Astrocyte (in vitro differentiated cells and primary cell): ENCODE measurements around the gene SH2B2. TPM values are rescaled to one million over a fixed set of nuclear protein-coding genes. Genes with fewer than 3 reads are reported as not detected.

ENCODE experiments used
- DNase-seq: peaks from one replicate; pipeline ENCODE4 v3.0.0-alpha.2; 2010; ENCODE audit warnings: low read depth
- FAIRE-seq: peaks from 2 replicates; lab custom pipeline; 2011; peaks lifted over from hg19 to GRCh38; lab: Jason Lieb, UNC
- H2AFZ ChIP-seq: 2 replicates; pipeline ENCODE4 v1.6.0; 2012; ENCODE audit warnings: low read depth, low read length, inconsistent platforms
- H3K27ac ChIP-seq: 2 replicates; pipeline ENCODE4 v1.5.1; 2011; ENCODE audit warnings: low read depth, low read length, inconsistent platforms
- H3K27me3 ChIP-seq: 2 replicates; pipeline ENCODE4 v1.6.0; 2011; ENCODE audit warnings: low read length, inconsistent platforms; ENCODE audit not compliant: insufficient read depth
- H3K36me3 ChIP-seq: 2 replicates; pipeline ENCODE4 v1.5.1; 2011; ENCODE audit warnings: low read length, inconsistent platforms; ENCODE audit not compliant: insufficient read depth
- H3K4me1 ChIP-seq: 2 replicates; pipeline ENCODE4 v1.5.1; 2011; ENCODE audit warnings: low read length, inconsistent platforms; ENCODE audit not compliant: insufficient read depth
- H3K4me2 ChIP-seq: 2 replicates; pipeline ENCODE4 v1.6.0; 2012; ENCODE audit warnings: low read length, inconsistent platforms
- H3K4me3 ChIP-seq: 2 replicates; pipeline ENCODE4 v1.5.1; 2011; ENCODE audit warnings: low read depth, mild to moderate bottlenecking, low read length, inconsistent platforms; ENCODE audit not compliant: insufficient read depth
- H3K79me2 ChIP-seq: 2 replicates; pipeline ENCODE4 v1.6.0; 2012; ENCODE audit warnings: mild to moderate bottlenecking, low read length, inconsistent platforms; ENCODE audit not compliant: insufficient read depth
- H3K9ac ChIP-seq: 2 replicates; pipeline ENCODE4 v1.6.0; 2012; ENCODE audit warnings: mild to moderate bottlenecking, low read length, inconsistent platforms
- H3K9me3 ChIP-seq: 2 replicates; pipeline ENCODE4 v1.5.1; 2012; ENCODE audit warnings: low read depth, mild to moderate bottlenecking, low read length, inconsistent platforms; ENCODE audit not compliant: insufficient read depth
- H4K20me1 ChIP-seq: 2 replicates; pipeline ENCODE4 v1.6.0; 2012; ENCODE audit warnings: low read length, inconsistent platforms; ENCODE audit not compliant: insufficient read depth
- H3K27ac Mint-ChIP-seq: one replicate; pipeline ENCODE4 v1.8.0; 2021; ENCODE audit warnings: mild to moderate bottlenecking, mixed read lengths; ENCODE audit not compliant: unreplicated experiment
- H3K27me3 Mint-ChIP-seq: one replicate; pipeline ENCODE4 v1.8.0; 2021; ENCODE audit warnings: low read depth, mixed read lengths; ENCODE audit not compliant: unreplicated experiment
- H3K36me3 Mint-ChIP-seq: one replicate; pipeline ENCODE4 v1.8.0; 2021; ENCODE audit warnings: low read depth, mixed read lengths; ENCODE audit not compliant: unreplicated experiment
- H3K4me1 Mint-ChIP-seq: one replicate; pipeline ENCODE4 v1.8.0; 2021; ENCODE audit warnings: low read depth, mixed read lengths; ENCODE audit not compliant: unreplicated experiment
- H3K4me3 Mint-ChIP-seq: one replicate; pipeline ENCODE4 v1.8.0; 2021; ENCODE audit warnings: mild to moderate bottlenecking, moderate library complexity, mixed read lengths; ENCODE audit not compliant: unreplicated experiment
- H3K9me3 Mint-ChIP-seq: one replicate; pipeline ENCODE4 v1.8.0; 2021; ENCODE audit warnings: mild to moderate bottlenecking, mixed read lengths; ENCODE audit not compliant: unreplicated experiment
- CTCF ChIP-seq: IDR thresholded peaks from 2 replicates; pipeline ENCODE4 v1.5.1; 2011; ENCODE audit warnings: low read depth, mild to moderate bottlenecking, inconsistent platforms, low read length, moderate library complexity; ENCODE audit not compliant: insufficient read depth
- EZH2 ChIP-seq: IDR thresholded peaks from 2 replicates; pipeline ENCODE4 v1.6.1; 2012; ENCODE audit warnings: mild to moderate bottlenecking, low read length, inconsistent platforms; ENCODE audit not compliant: insufficient read depth
- total RNA-seq: library from RNA; stranded (reverse); gene quantifications from 2 replicates; pipeline ENCODE4 v1.2.1, GENCODE V29; 2021

The SH2B2 gene
- total RNA-seq, 1 donor from 2014 or later: 5.6 TPM

GRCh38 chr7:102306916-102307677 lies 20.4 kb downstream of the SH2B2 start:
- H3K27me3 ChIP-seq: no peaks in the 10 kb centered on the region
- H2AFZ ChIP-seq: peak overlapping the region; percentile 80
- Mint-ChIP-seq H3K27me3 (no peaks in the 10 kb centered on the region), H3K4me1 (peaks cover 2% of the 10 kb centered on the region), H3K9me3 (no peaks in the 10 kb centered on the region), H3K27ac (no peak overlapping the region), H3K4me3 (no peak overlapping the region), H3K36me3 (no peaks in the 10 kb centered on the region)
- H3K4me2 ChIP-seq: peak overlapping the region; percentile 86
- H3K4me1 ChIP-seq: peaks cover 13% of the 10 kb centered on the region
- DNase-seq (peak; percentile 44), FAIRE-seq (no peak)
- TF ChIP-seq EZH2 (no peak), CTCF (no peak)
- H4K20me1 ChIP-seq: no peaks in the 10 kb centered on the region
- no peak overlapping the region for H3K27ac ChIP-seq
- no peaks in the 10 kb centered on the region for H3K9me3 ChIP-seq
- peak overlapping the region; percentile 66 for H3K9ac ChIP-seq
- no peaks in the 10 kb centered on the region for H3K79me2 ChIP-seq
- peak overlapping the region; percentile 28 for H3K4me3 ChIP-seq
- H3K36me3 ChIP-seq: no peaks in the 10 kb centered on the region

GRCh38 chr7:102310414-102310815 lies 23.7 kb downstream of the SH2B2 start:
- H3K9me3 ChIP-seq: no peaks in the 10 kb centered on the region
- TF ChIP-seq EZH2 (no peak), CTCF (no peak)
- H3K4me3 ChIP-seq: no peak overlapping the region
- H3K9ac ChIP-seq: no peak overlapping the region
- no peak overlapping the region for H3K27ac ChIP-seq
- FAIRE-seq (no peak), DNase-seq (no peak)
- Mint-ChIP-seq H3K4me1 (peaks cover 2% of the 10 kb centered on the region), H3K9me3 (no peaks in the 10 kb centered on the region), H3K4me3 (no peak overlapping the region), H3K27me3 (no peaks in the 10 kb centered on the region), H3K36me3 (no peaks in the 10 kb centered on the region), H3K27ac (no peak overlapping the region)
- no peaks in the 10 kb centered on the region for H3K79me2 ChIP-seq
- H3K36me3 ChIP-seq: no peaks in the 10 kb centered on the region
- no peaks in the 10 kb centered on the region for H3K27me3 ChIP-seq
- no peak overlapping the region for H2AFZ ChIP-seq
- H4K20me1 ChIP-seq: no peaks in the 10 kb centered on the region
- peaks cover 13% of the 10 kb centered on the region for H3K4me1 ChIP-seq
- H3K4me2 ChIP-seq: no peak overlapping the region

- Mint-ChIP-seq H3K36me3 (peaks cover 3% of the 10 kb centered on the region), H3K9me3 (peaks cover 2% of the 10 kb centered on the region), H3K4me3 (no peak overlapping the region), H3K27me3 (no peaks in the 10 kb centered on the region), H3K27ac (no peak overlapping the region), H3K4me1 (peaks cover under 1% of the 10 kb centered on the region)
- no peak for DNase-seq
- H3K4me3 ChIP-seq: no peak overlapping the region
- H3K27me3 ChIP-seq: no peaks in the 10 kb centered on the region
- H3K79me2 ChIP-seq: no peaks in the 10 kb centered on the region
- no peak for FAIRE-seq
- no peaks in the 10 kb centered on the region for H3K36me3 ChIP-seq
- H4K20me1 ChIP-seq: no peaks in the 10 kb centered on the region
- H3K4me2 ChIP-seq: no peak overlapping the region
- TF ChIP-seq CTCF (no peak), EZH2 (no peak)
- H3K27ac ChIP-seq: no peak overlapping the region
- peaks cover 4% of the 10 kb centered on the region for H3K4me1 ChIP-seq
- H3K9me3 ChIP-seq: no peaks in the 10 kb centered on the region
- H3K9ac ChIP-seq: no peak overlapping the region
- no peak overlapping the region for H2AFZ ChIP-seq
Measured at GRCh38 chr7:102312317-102312716, 25.6 kb downstream of the SH2B2 start.
